Measurements from ENCODE around the gene SFRP5. TPM values are rescaled to one million over a fixed set of nuclear protein-coding genes. Genes with fewer than 3 reads are reported as not detected.

The SFRP5 gene
- total and polyA plus RNA-seq, 2 of the 4 experiments (the other 2 are of a cell fraction): not detected

- Histone ChIP-seq H2BK15ac (ENCODE audit: low read depth, low read length) (no peak overlapping the region), H3K23ac (ENCODE audit: low read depth, low read length) (no peak overlapping the region), H4K91ac (ENCODE audit: insufficient read depth, low read depth, low read length) (no peak overlapping the region), H3K27ac (ENCODE audit: insufficient read depth, low read length) (no peak overlapping the region), H2AK5ac (ENCODE audit: low read depth, low read length) (no peak overlapping the region), H4K5ac (ENCODE audit: low read depth, low read length) (no peak overlapping the region), H2BK5ac (ENCODE audit: low read depth, low read length, poor library complexity, severe bottlenecking) (no peak overlapping the region), H3K9ac (ENCODE audit: low read depth, low read length) (no peak overlapping the region), H3K9me1 (ENCODE audit: insufficient read depth, low read length) (peaks cover 9% of the 10 kb centered on the region), H3K36me3 (ENCODE audit: control insufficient read depth, insufficient read depth, low read length) (no peaks in the 10 kb centered on the region), H3K18ac (ENCODE audit: low read depth, low read length) (no peak overlapping the region), H3K14ac (replicated peaks; ENCODE audit: low read depth, low read length) (no peak overlapping the region), H2BK20ac (ENCODE audit: low read depth, low read length) (no peak overlapping the region), H3K4ac (ENCODE audit: low read depth, low read length) (no peak overlapping the region), H2AFZ (replicated peaks; ENCODE audit: low read length, poor library complexity) (no peak overlapping the region), H3K4me3 (ENCODE audit: insufficient read depth, low read depth, low read length) (no peak overlapping the region), H3K9me3 (ENCODE audit: control insufficient read depth, insufficient read depth, low read length) (no peaks in the 10 kb centered on the region), H3K56ac (ENCODE audit: extremely low read depth, insufficient read depth, low read length) (no peak overlapping the region), H2AK9ac (replicated peaks; ENCODE audit: low read depth, low read length, poor library complexity) (no peak overlapping the region), H3K4me2 (ENCODE audit: low read depth, low read length) (no peak overlapping the region), H3K27me3 (ENCODE audit: control insufficient read depth, insufficient read depth, low read length) (no peaks in the 10 kb centered on the region), H2BK120ac (ENCODE audit: low read depth, low read length) (no peak overlapping the region), H4K8ac (ENCODE audit: low read depth in 2 of 2, low read length in 2 of 2) (no peak overlapping the region), H3K79me1 (ENCODE audit: low read depth in 1 of 2, low read length in 2 of 2) (peaks cover 2 to 14% of the 10 kb centered on the region in 2 experiments), H3K4me1 (ENCODE audit: control insufficient read depth, insufficient read depth, low read length) (peaks cover 4% of the 10 kb centered on the region), H4K20me1 (ENCODE audit: insufficient read depth, low read length) (peaks cover 7% of the 10 kb centered on the region; the same call in 1 of the 2 replicates)
- POLR2A ChIA-PET (ENCODE audit: unreplicated experiment): interaction anchor here (0.7 kb wide), 1 partner anchor 32 kb away, joined by 3 read pairs; no protein-coding TSS in a partner anchor
- DNase-seq (no peak), ATAC-seq (ENCODE audit: low read depth) (no peak)
- no TSS peak for BruUV-seq (replicated peaks)
- WGBS, 2 experiments (ENCODE audit: extremely low coverage in 2 of 2, insufficient read length in 1 of 2): no CpG with 5 or more reads among the region's 5 CpGs
- dilution Hi-C loops (cut with HindIII; ENCODE audit: low sequenced_read_pairs, unreplicated experiment) (no loop called here), intact Hi-C loops (cut with micrococcal nuclease) (loop anchor here (5.0 kb wide), 1 partner anchor 161 kb away; the partner anchor contains the start of gene ANKRD2), in situ Hi-C loops (cut with MboI; ENCODE audit: low sequenced_read_pairs) (loop anchor here (5.0 to 10.0 kb wide), 2 partner anchors 56 to 158 kb away; partner anchors contain the start of gene ANKRD2)
- CTCF ChIA-PET: interaction anchor here (2.0 to 3.6 kb wide), 2 partner anchors 24 to 32 kb away, joined by 8 to 17 read pairs; no protein-coding TSS in a partner anchor
- TF ChIP-seq POLR2A (IDR thresholded peaks at IDR 0.05; ENCODE audit: low read depth, low read length) (no peak), MAZ (IDR thresholded peaks at IDR 0.05; ENCODE audit: borderline replicate concordance, low read depth, low read length) (no peak)
These were observed 38.5 kb downstream of the SFRP5 start for GRCh38 chr10:97733256-97733655.

Measured in IMR-90 (cell line).